HG03159 (cell line): ENCODE data around the gene ROR2.

ENCODE experiments used
- ATAC-seq: cut with Tn5 transposase; IDR thresholded peaks from one replicate; pipeline ENCODE4 v1.9.1; 2021; ENCODE audit warnings: mild to moderate bottlenecking, moderate library complexity; ENCODE audit not compliant: unreplicated experiment

The ROR2 gene

GRCh38 chr9:91948597-91949391 is 1.2 kb downstream of the ROR2 start:
- ATAC-seq, result no peak

DNA sequence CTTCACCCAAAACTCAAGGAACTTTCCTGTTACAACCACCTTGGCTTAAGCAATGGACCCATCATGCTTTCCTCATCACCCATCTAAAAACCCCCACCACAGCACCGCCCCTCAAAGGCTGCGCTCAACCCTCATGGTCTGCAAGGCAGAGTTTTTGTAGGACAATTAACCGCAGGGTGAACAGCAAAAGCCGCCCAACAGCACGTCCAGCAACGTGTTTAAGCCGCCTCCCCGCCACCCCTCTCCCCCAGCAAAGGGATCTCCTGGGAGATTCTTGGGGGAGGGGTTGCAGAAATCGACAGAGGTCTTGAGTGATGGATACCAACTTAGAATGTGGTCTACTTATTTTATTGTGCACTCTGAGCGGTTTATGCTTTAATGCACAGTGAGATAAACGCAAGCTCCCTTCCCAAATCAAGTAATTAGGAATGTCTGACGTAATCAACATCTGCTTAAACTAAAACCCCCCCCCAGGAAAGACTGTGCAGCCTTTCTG is 1.9 kb downstream of the ROR2 start:
- no peak for ATAC-seq

- no peak for ATAC-seq
Observed at GRCh38 chr9:91946653-91947488, 3.2 kb downstream of the ROR2 start.

DNA sequence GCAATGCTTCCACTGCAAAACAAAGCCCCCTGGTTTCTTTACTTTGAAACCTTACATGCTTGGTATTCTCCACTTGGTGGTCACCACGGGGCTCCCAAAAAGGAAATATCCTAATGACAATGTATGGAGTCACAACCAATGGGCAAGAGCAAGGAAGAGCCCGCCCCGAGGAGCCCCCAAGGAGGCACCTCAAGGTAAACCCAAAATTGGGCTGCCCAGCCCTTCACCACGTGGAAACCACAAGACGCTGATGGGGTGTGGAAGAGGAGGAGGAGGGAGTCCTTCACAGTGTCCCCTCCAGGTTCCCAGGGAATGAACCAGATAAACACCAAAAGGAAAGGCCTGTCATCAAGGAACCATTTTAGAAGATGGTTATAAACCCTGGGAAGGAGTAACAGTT is 3.8 kb downstream of the ROR2 start:
- ATAC-seq, result no peak

- ATAC-seq, result no peak
Observed at GRCh38 chr9:91945277-91946085, 4.5 kb downstream of the ROR2 start.

GRCh38 chr9:91944711-91945110 is 5.3 kb downstream of the ROR2 start:
- ATAC-seq, result no peak

GRCh38 chr9:91943478-91944470 is 6.3 kb downstream of the ROR2 start:
- ATAC-seq, result no peak

DNA sequence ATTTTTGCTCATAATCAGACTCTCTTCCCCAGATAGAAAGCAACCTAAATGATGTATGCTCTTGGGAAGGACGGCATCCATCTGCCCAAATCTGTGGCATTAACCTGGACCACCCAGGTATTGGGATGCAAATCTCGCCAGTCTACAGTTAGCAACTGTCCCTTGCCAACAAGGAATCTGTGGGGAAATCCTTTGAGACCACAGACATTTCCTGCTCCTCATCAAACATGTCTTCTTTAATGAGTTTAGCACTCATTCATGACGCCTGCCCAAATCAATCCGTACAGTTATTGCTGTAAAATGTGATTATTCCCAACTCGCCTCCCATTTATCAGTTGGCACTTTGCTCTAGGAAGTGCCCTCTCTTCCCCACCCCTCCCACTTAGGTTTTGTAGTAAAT is 7.8 kb downstream of the ROR2 start:
- ATAC-seq, result no peak

DNA sequence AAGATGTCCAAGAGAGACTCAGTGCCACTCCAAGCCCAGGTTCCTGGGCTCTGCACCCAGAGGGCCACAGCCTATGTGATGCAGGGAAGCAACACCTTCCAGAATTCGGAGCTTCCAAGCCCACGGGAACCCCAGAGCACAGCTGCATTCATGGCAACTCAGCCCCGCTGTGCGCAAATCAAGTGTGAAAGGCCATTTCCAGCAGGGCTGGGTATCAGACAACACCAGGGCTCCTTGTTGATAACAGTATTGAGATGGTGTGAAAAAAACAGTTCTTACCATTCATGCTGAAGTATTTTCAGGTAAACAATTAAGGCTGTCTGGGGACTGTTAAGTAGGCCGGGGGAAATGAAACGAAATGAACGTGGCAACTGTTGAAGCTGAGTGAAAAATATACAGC is 10.1 kb downstream of the ROR2 start:
- no peak for ATAC-seq

DNA sequence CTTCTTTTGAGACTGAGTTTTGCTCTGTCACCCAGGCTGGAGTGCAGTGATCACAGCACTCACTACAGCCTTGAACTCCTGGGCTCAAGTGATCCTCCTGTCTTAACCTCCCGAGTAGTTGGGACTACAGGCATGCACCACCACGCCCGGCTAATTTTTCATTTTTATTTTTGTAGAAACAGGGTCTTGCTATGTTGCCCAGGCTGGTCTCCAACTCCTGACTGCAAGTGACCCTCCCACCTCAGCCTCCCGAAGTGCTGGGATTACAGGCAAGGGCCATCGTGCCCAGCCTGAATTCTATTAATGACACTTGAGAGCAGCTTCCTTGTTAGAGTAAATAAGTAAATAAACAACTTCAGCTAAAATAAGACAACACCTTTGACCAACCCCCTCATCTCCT is 12.3 kb downstream of the ROR2 start:
- ATAC-seq, result no peak

- ATAC-seq, result no peak
Observed at GRCh38 chr9:91937056-91937455, 13.0 kb downstream of the ROR2 start.

GRCh38 chr9:91935805-91936514 is 14.1 kb downstream of the ROR2 start:
- ATAC-seq, result no peak

DNA sequence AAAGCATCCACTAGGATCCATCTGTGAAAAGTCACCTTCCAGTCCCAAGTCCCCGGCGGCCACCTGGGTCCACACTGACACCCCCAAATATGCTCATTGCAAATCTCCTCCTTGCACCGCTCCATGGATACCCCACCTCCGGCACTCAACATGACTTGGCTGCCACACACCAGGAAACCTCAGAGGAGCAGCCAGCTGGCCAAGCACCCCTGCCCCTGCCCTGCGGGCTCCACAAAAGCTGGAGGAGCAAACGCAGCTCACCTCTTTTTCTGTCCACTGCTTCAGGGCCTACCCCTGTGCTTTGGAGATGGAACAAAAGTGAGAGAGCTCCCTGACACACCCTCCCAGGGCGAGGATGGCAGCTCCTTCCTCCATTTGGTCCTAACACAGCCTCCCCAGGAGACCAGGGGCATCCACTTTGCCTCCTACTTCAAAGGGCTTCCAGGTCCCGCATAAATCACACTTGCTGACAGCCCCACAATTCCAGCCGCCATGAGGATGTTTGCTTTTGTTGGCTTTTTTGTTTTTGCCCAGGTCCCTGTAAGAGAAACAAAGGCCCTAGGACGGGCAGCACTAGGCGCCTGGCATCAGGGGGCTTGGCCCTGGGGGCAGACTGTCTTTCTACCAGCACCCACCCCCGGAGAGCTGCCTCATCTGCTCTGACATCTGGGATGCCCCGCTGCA is 14.8 kb downstream of the ROR2 start:
- ATAC-seq, result no peak

DNA sequence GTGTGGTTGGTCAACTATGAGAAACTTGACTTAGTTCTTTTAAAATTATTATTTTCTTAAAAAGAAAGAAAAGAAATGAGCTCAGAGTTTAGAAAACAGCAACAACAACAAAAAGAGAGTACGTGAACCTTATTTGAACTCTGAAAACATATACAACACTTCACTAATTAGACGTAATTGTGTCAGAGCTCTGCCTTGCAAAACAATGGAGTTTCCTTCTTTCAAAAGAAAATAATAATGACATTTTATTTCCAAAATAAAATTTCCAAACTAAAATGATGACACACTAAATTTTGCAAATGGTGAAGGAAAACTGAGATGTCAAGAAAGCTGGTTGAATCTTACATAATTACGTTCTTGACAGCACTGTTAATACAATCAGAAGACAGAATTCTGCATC is 15.4 kb downstream of the ROR2 start:
- no peak for ATAC-seq

- ATAC-seq, result no peak
Observed at GRCh38 chr9:91933556-91934352, 16.3 kb downstream of the ROR2 start.

- no peak for ATAC-seq
Observed at GRCh38 chr9:91930475-91930874, 19.6 kb downstream of the ROR2 start.

DNA sequence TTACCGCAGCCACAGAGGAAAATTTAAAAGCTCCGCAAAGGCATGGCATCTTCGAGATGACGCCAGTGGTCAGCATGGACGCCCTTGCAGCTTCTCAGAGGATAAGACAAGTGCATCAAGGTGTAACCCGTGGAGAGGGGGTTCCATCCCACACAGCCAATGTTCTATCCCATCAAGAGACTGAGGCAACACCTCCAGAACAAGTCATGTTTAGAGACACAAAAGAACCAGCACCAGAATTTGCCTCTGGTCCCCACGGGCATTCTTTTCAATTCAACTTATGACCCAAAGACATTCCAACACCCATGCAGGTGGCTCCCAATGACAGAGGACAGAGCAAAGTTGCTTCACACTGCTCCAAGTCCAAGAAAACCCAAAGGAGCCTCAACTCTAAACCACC is 20.7 kb downstream of the ROR2 start:
- no peak for ATAC-seq

DNA sequence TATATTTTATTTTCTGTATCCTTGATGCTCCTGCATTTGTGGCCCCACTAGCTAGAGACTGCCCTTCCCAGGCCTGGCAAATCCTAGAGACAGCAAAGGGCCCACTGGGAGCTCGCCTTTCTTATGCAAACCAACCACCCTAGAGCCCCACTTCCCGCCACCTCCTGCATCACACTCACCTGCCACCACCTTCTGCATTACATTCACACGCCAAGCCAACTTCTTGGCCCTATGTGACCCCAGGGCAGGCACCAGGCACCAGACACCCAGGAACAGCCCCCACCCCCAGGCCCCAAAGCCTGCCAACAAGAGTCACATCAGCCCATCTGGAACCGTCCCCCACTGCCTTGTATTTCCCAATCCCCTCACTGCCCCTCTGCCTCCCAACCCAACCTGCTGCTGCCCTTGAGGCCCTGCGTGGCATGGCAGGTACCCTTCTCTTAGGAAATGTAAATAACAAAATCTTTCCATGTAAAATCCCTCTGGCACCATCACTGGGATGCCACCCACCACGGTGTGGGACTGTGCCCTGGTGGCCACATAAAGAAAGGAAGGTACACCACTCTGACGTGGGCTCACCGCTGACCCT is 22.0 kb downstream of the ROR2 start:
- no peak for ATAC-seq
